Thyroid gland (tissue), 4 donors: Measurements from ENCODE around the gene ZBTB8A. TPM values are rescaled to one million over a fixed set of nuclear protein-coding genes. Genes with fewer than 3 reads are reported as not detected.
"Not testable (repeated sequence)": the region's sequence is repeated elsewhere in the genome, so short reads cannot be mapped to it uniquely, and the experiment has no call there.

Experiments used
- DNase-seq, 2 donors: peaks; one replicate each; pipeline ENCODE4 v3.0.0-alpha.2; 2019
- H3K27ac ChIP-seq, 3 donors: fragments of 200-600 bp; sonication (generic); 1 replicate in 2 of 3; 2 replicates in 1 of 3; pipeline ENCODE4 v1.5.1; 2016 to 2019; ENCODE audit warnings: mild to moderate bottlenecking in 1 of 3, moderate library complexity in 1 of 3
- H3K27me3 ChIP-seq: fragments of 200-600 bp; sonication (generic); one replicate; pipeline ENCODE4 v1.5.1; 2019
- H3K36me3 ChIP-seq, 2 donors: fragments of 200-600 bp; sonication (generic); one replicate each; pipeline ENCODE4 v1.5.1; 2016 to 2019
- H3K4me1 ChIP-seq, 2 donors: fragments of 200-600 bp; sonication (generic); one replicate each; pipeline ENCODE4 v1.5.1; 2017 to 2019
- H3K4me3 ChIP-seq, 3 donors: fragments of 200-600 bp; sonication (generic); replicated peaks in 1 of 3; 1 replicate in 2 of 3; 2 replicates in 1 of 3; pipeline ENCODE4 v1.5.1; 2016; ENCODE audit warnings: mild to moderate bottlenecking in 1 of 3
- H3K9me3 ChIP-seq: fragments of 200-600 bp; sonication (generic); one replicate; pipeline ENCODE4 v1.5.1; 2017
- CTCF ChIP-seq, 6 experiments: fragments of 200-600 bp in 3 of 6; fragments of 450-650 bp in 3 of 6; sonication (generic) in 3 of 6; IDR thresholded peaks; one replicate each; pipeline ENCODE4 v1.5.1; 2016 to 2019; ENCODE audit warnings: antibody characterized with exemption in 6 of 6, mild to moderate bottlenecking in 2 of 6, inconsistent platforms in 1 of 6, moderate library complexity in 1 of 6
- POLR2A ChIP-seq, 2 donors: fragments of 450-650 bp; IDR thresholded peaks; one replicate each; pipeline ENCODE4 v1.6.1; 2017; ENCODE audit warnings: antibody characterized with exemption in 2 of 2, mild to moderate bottlenecking in 2 of 2, moderate library complexity in 1 of 2
- WGBS, 2 donors: methylation state at CpG; one replicate each; pipeline ENCODE4 v1.1.5; 2017; 5-methylcytosine and 5-hydroxymethylcytosine counted together
- intact Hi-C: fragments of 100-400 bp; cut with DNase I; formaldehyde crosslinking; loops from one replicate; pipeline ENCODE4 v1.15.1; 2023
- total RNA-seq, 4 donors: library from RNA; depleted of rRNA; stranded (reverse); fragments of >200 nt; gene quantifications; one replicate each; pipeline ENCODE4 v1.2.3, GENCODE V29; 2016

ZBTB8A gene
- total RNA-seq, 4 donors from 2014 or later: 10.6 to 20.6 (median 12.6) TPM

- TF ChIP-seq CTCF (IDR thresholded peaks at IDR 0.05) (no peak), POLR2A (IDR thresholded peaks at IDR 0.05) (no peak)
- intact Hi-C loops: no loop called here
- no peaks in the 10 kb centered on the region for H3K9me3 ChIP-seq
- no peak for DNase-seq
- WGBS, 2 donors: 81 to 84% methylated on average over 5 of the region's 5 CpGs
- H3K27ac ChIP-seq: no peak overlapping the region
- no peaks in the 10 kb centered on the region for H3K4me1 ChIP-seq
- H3K27me3 ChIP-seq: no peaks in the 10 kb centered on the region
- peaks cover 0 to 17% of the 10 kb centered on the region in 2 donors for H3K36me3 ChIP-seq
- no peak overlapping the region for H3K4me3 ChIP-seq
These were observed 84.5 kb downstream of the ZBTB8A start for GRCh38 chr1:32623775-32624174.

- Histone ChIP-seq H3K9me3 (no peaks in the 10 kb centered on the region), H3K27ac (no peak overlapping the region), H3K36me3 (peaks cover 0 to 20% of the 10 kb centered on the region in 2 donors), H3K4me1 (no peaks in the 10 kb centered on the region), H3K27me3 (no peaks in the 10 kb centered on the region), H3K4me3 (no peak overlapping the region)
- DNase-seq: no peak
- intact Hi-C loops: no loop called here
- TF ChIP-seq CTCF (IDR thresholded peaks at IDR 0.05) (no peak), POLR2A (IDR thresholded peaks at IDR 0.05) (no peak)
- 96 to 100% methylated on average over 1 of the region's 1 CpG for WGBS, 2 donors
These were observed 86.9 kb downstream of the ZBTB8A start for GRCh38 chr1:32626176-32626575.

GRCh38 chr1:32627596-32628162 is 88.5 kb downstream of the ZBTB8A start:
- Histone ChIP-seq H3K9me3 (no peaks in the 10 kb centered on the region), H3K4me3 (no peak overlapping the region), H3K27ac (no peak overlapping the region), H3K4me1 (no peaks in the 10 kb centered on the region), H3K36me3 (peaks cover 0 to 24% of the 10 kb centered on the region in 2 donors), H3K27me3 (no peaks in the 10 kb centered on the region)
- WGBS, 2 donors: 93 to 95% methylated on average over 11 of the region's 11 CpGs
- DNase-seq: no peak
- TF ChIP-seq CTCF (IDR thresholded peaks at IDR 0.05) (no peak), POLR2A (IDR thresholded peaks at IDR 0.05) (no peak)
- intact Hi-C loops: no loop called here

- 95 to 96% methylated on average over 3 to 4 of the region's 4 CpGs for WGBS, 2 donors
- peaks cover 0 to 24% of the 10 kb centered on the region in 2 donors for H3K36me3 ChIP-seq
These were observed 90.9 kb downstream of the ZBTB8A start for GRCh38 chr1:32630173-32630572.

GRCh38 chr1:32632829-32633228 is 93.6 kb downstream of the ZBTB8A start:
- WGBS, 2 donors: 77 to 80% methylated on average over 2 of the region's 2 CpGs
- Histone ChIP-seq H3K27me3 (no peaks in the 10 kb centered on the region), H3K4me1 (no peaks in the 10 kb centered on the region), H3K27ac (no peak overlapping the region), H3K9me3 (no peaks in the 10 kb centered on the region), H3K4me3 (no peak overlapping the region), H3K36me3 (peaks cover 0 to 14% of the 10 kb centered on the region in 2 donors)
- intact Hi-C loops: no loop called here
- TF ChIP-seq POLR2A (IDR thresholded peaks at IDR 0.05) (no peak), CTCF (IDR thresholded peaks at IDR 0.05) (no peak)
- no peak for DNase-seq

More at GRCh38 chr1:32630173-32630572, 90.9 kb downstream of the ZBTB8A start:
- intact Hi-C loops, H3K4me1 ChIP-seq, H3K4me3 ChIP-seq, H3K27ac ChIP-seq, H3K27me3 ChIP-seq, H3K9me3 ChIP-seq, DNase-seq: not testable (repeated sequence)
